Measurements from ENCODE around the gene SEC61A1.
A peak's percentile ranks its signal among the peaks of the same experiment; 100 is the strongest.

The SEC61A1 gene

GRCh38 chr3:128067489-128067888 is 15.3 kb downstream of the SEC61A1 start:
- Mint-ChIP-seq H3K4me3 (no peak overlapping the region), H3K9me3 (no peaks in the 10 kb centered on the region), H3K4me1 (ENCODE audit: low read depth) (peaks cover 7% of the 10 kb centered on the region), H3K27ac (no peak overlapping the region), H3K36me3 (ENCODE audit: low read depth) (peaks cover 71% of the 10 kb centered on the region), H3K27me3 (ENCODE audit: low read depth) (no peaks in the 10 kb centered on the region)
- no peak for DNase-seq (ENCODE audit: low spot score)

GRCh38 chr3:128068156-128068620 is 16.0 kb downstream of the SEC61A1 start:
- Mint-ChIP-seq H3K27me3 (ENCODE audit: low read depth) (no peaks in the 10 kb centered on the region), H3K4me1 (ENCODE audit: low read depth) (peaks cover 7% of the 10 kb centered on the region), H3K27ac (peak overlapping the region; percentile 45), H3K4me3 (no peak overlapping the region), H3K9me3 (no peaks in the 10 kb centered on the region), H3K36me3 (ENCODE audit: low read depth) (peaks cover 64% of the 10 kb centered on the region)
- DNase-seq (ENCODE audit: low spot score): no peak

- Mint-ChIP-seq H3K4me3 (no peak overlapping the region), H3K27me3 (ENCODE audit: low read depth) (no peaks in the 10 kb centered on the region), H3K27ac (no peak overlapping the region), H3K36me3 (ENCODE audit: low read depth) (peaks cover 56% of the 10 kb centered on the region), H3K4me1 (ENCODE audit: low read depth) (peaks cover 7% of the 10 kb centered on the region), H3K9me3 (no peaks in the 10 kb centered on the region)
- no peak for DNase-seq (ENCODE audit: low spot score)
Measured at GRCh38 chr3:128069271-128069670, 17.0 kb downstream of the SEC61A1 start.

- no peak overlapping the region for H3K4me3 Mint-ChIP-seq
- H3K4me1 Mint-ChIP-seq (ENCODE audit: low read depth): peaks cover 6% of the 10 kb centered on the region
- H3K9me3 Mint-ChIP-seq: no peaks in the 10 kb centered on the region
- no peak overlapping the region for H3K27ac Mint-ChIP-seq
- peaks cover 44% of the 10 kb centered on the region for H3K36me3 Mint-ChIP-seq (ENCODE audit: low read depth)
- no peak for DNase-seq (ENCODE audit: low spot score)
- H3K27me3 Mint-ChIP-seq (ENCODE audit: low read depth): no peaks in the 10 kb centered on the region
Measured at GRCh38 chr3:128070898-128071591, 18.8 kb downstream of the SEC61A1 start.

- Mint-ChIP-seq H3K36me3 (ENCODE audit: low read depth) (peaks cover 37% of the 10 kb centered on the region), H3K27ac (no peak overlapping the region), H3K9me3 (no peaks in the 10 kb centered on the region), H3K4me1 (ENCODE audit: low read depth) (peaks cover 6% of the 10 kb centered on the region), H3K4me3 (no peak overlapping the region), H3K27me3 (ENCODE audit: low read depth) (no peaks in the 10 kb centered on the region)
- no peak for DNase-seq (ENCODE audit: low spot score)
Measured at GRCh38 chr3:128071771-128072453, 19.7 kb downstream of the SEC61A1 start.

GRCh38 chr3:128072454-128073184 is 20.4 kb downstream of the SEC61A1 start:
- Mint-ChIP-seq H3K27me3 (ENCODE audit: low read depth) (no peaks in the 10 kb centered on the region), H3K27ac (no peak overlapping the region), H3K36me3 (ENCODE audit: low read depth) (peaks cover 31% of the 10 kb centered on the region), H3K4me1 (ENCODE audit: low read depth) (peaks cover 6% of the 10 kb centered on the region), H3K9me3 (no peaks in the 10 kb centered on the region), H3K4me3 (no peak overlapping the region)
- DNase-seq (ENCODE audit: low spot score): no peak

GRCh38 chr3:128073185-128073725 is 21.0 kb downstream of the SEC61A1 start:
- Mint-ChIP-seq H3K9me3 (no peaks in the 10 kb centered on the region), H3K36me3 (ENCODE audit: low read depth) (peaks cover 30% of the 10 kb centered on the region), H3K4me1 (ENCODE audit: low read depth) (peaks cover 5% of the 10 kb centered on the region), H3K27ac (no peak overlapping the region), H3K4me3 (no peak overlapping the region), H3K27me3 (ENCODE audit: low read depth) (no peaks in the 10 kb centered on the region)
- no peak for DNase-seq (ENCODE audit: low spot score)

- peaks cover 2% of the 10 kb centered on the region for H3K4me1 Mint-ChIP-seq (ENCODE audit: low read depth)
- no peaks in the 10 kb centered on the region for H3K27me3 Mint-ChIP-seq (ENCODE audit: low read depth)
- no peak overlapping the region for H3K27ac Mint-ChIP-seq
- H3K36me3 Mint-ChIP-seq (ENCODE audit: low read depth): peaks cover 30% of the 10 kb centered on the region
- no peak for DNase-seq (ENCODE audit: low spot score)
- no peaks in the 10 kb centered on the region for H3K9me3 Mint-ChIP-seq
- H3K4me3 Mint-ChIP-seq: no peak overlapping the region
Measured at GRCh38 chr3:128073807-128074206, 21.6 kb downstream of the SEC61A1 start.

- no peaks in the 10 kb centered on the region for H3K27me3 Mint-ChIP-seq (ENCODE audit: low read depth)
- no peaks in the 10 kb centered on the region for H3K9me3 Mint-ChIP-seq
- DNase-seq (ENCODE audit: low spot score): no peak
- peaks cover 25% of the 10 kb centered on the region for H3K36me3 Mint-ChIP-seq (ENCODE audit: low read depth)
- peaks cover 2% of the 10 kb centered on the region for H3K4me1 Mint-ChIP-seq (ENCODE audit: low read depth)
- H3K27ac Mint-ChIP-seq: no peak overlapping the region
- no peak overlapping the region for H3K4me3 Mint-ChIP-seq
Measured at GRCh38 chr3:128074851-128075521, 22.7 kb downstream of the SEC61A1 start.

- Mint-ChIP-seq H3K27ac (no peak overlapping the region), H3K4me1 (ENCODE audit: low read depth) (peaks cover 2% of the 10 kb centered on the region), H3K27me3 (ENCODE audit: low read depth) (no peaks in the 10 kb centered on the region)
Measured at GRCh38 chr3:128075522-128076482, 23.6 kb downstream of the SEC61A1 start.

GRCh38 chr3:128076483-128077201 is 24.4 kb downstream of the SEC61A1 start:
- peaks cover 19% of the 10 kb centered on the region for H3K36me3 Mint-ChIP-seq (ENCODE audit: low read depth)
- H3K27me3 Mint-ChIP-seq (ENCODE audit: low read depth): no peaks in the 10 kb centered on the region
- no peak for DNase-seq (ENCODE audit: low spot score)

More at GRCh38 chr3:128075522-128076482, 23.6 kb downstream of the SEC61A1 start:
- peak; percentile 81 for DNase-seq (ENCODE audit: low spot score)
- H3K36me3 Mint-ChIP-seq (ENCODE audit: low read depth): peaks cover 20% of the 10 kb centered on the region
- H3K4me3 Mint-ChIP-seq: peak overlapping the region; percentile 38
- H3K9me3 Mint-ChIP-seq: no peaks in the 10 kb centered on the region

GRCh38 chr3:128077202-128077624 is 25.0 kb downstream of the SEC61A1 start:
- Mint-ChIP-seq H3K27me3 (ENCODE audit: low read depth) (no peaks in the 10 kb centered on the region), H3K9me3 (no peaks in the 10 kb centered on the region), H3K4me3 (no peak overlapping the region), H3K4me1 (ENCODE audit: low read depth) (peaks cover 2% of the 10 kb centered on the region), H3K36me3 (ENCODE audit: low read depth) (peaks cover 14% of the 10 kb centered on the region), H3K27ac (no peak overlapping the region)
- no peak for DNase-seq (ENCODE audit: low spot score)

More at GRCh38 chr3:128076483-128077201, 24.4 kb downstream of the SEC61A1 start:
- no peak overlapping the region for H3K4me3 Mint-ChIP-seq
- H3K27ac Mint-ChIP-seq: no peak overlapping the region
- peaks cover 2% of the 10 kb centered on the region for H3K4me1 Mint-ChIP-seq (ENCODE audit: low read depth)
- H3K9me3 Mint-ChIP-seq: no peaks in the 10 kb centered on the region
